NCI-H128 (cell line): ENCODE data around the gene ATG9B.
"Not testable (repeated sequence)": the region's sequence is repeated elsewhere in the genome, so short reads cannot be mapped to it uniquely, and the experiment has no call there.

Source experiments
- DNase-seq: peaks from one replicate; lab custom pipeline; 2025; ENCODE audit not compliant: unreplicated experiment; lab: John Stamatoyannopoulos, UW

ATG9B gene

GRCh38 chr7:151017370-151017952 lies 6.8 kb downstream of the ATG9B start:
- no peak for DNase-seq

GRCh38 chr7:151016942-151017341 lies 7.4 kb downstream of the ATG9B start:
- DNase-seq: no peak

- DNase-seq: no peak
Observed at GRCh38 chr7:151016505-151016904, 7.8 kb downstream of the ATG9B start.

- DNase-seq: no peak
Observed at GRCh38 chr7:151015967-151016366, 8.3 kb downstream of the ATG9B start.

- DNase-seq: no peak
Observed at GRCh38 chr7:151014950-151015349, 9.3 kb downstream of the ATG9B start.

- no peak for DNase-seq
Observed at GRCh38 chr7:151013733-151014497, 10.4 kb downstream of the ATG9B start.

GRCh38 chr7:151013356-151013732 lies 10.9 kb downstream of the ATG9B start:
- DNase-seq: no peak

GRCh38 chr7:151012911-151013347 lies 11.4 kb downstream of the ATG9B start:
- DNase-seq: no peak

- no peak for DNase-seq
Observed at GRCh38 chr7:151012031-151012692, 12.1 kb downstream of the ATG9B start.

- DNase-seq: not testable (repeated sequence)
Observed at GRCh38 chr7:151011616-151012015, 12.7 kb downstream of the ATG9B start.

- DNase-seq: no peak
Observed at GRCh38 chr7:151011097-151011409, 13.2 kb downstream of the ATG9B start.

GRCh38 chr7:151010307-151011096 lies 13.8 kb downstream of the ATG9B start:
- DNase-seq: no peak

GRCh38 chr7:151010037-151010306 lies 14.3 kb downstream of the ATG9B start:
- DNase-seq: no peak

- no peak for DNase-seq
Observed at GRCh38 chr7:151009327-151010036, 14.8 kb downstream of the ATG9B start.

GRCh38 chr7:151008511-151009323 lies 15.6 kb downstream of the ATG9B start:
- no peak for DNase-seq

- no peak for DNase-seq
Observed at GRCh38 chr7:151008143-151008510, 16.2 kb downstream of the ATG9B start.

- no peak for DNase-seq
Observed at GRCh38 chr7:151007469-151007898, 16.8 kb downstream of the ATG9B start.

GRCh38 chr7:151006590-151007300 lies 17.5 kb downstream of the ATG9B start:
- no peak for DNase-seq

- DNase-seq: no peak
Observed at GRCh38 chr7:151005566-151005965, 18.7 kb downstream of the ATG9B start.

- DNase-seq: no peak
Observed at GRCh38 chr7:151003572-151003971, 20.7 kb downstream of the ATG9B start.
